Inflammatory macrophage treated with lipopolysaccharide for 4 hours (primary cell): ENCODE results near the gene VAV2.

Experiments used
- DNase-seq: peaks from one replicate; pipeline ENCODE4 v3.0.0-alpha.2; 2020

Gene VAV2

GRCh38 chr9:133715866-133716563 lies 276.1 kb downstream of the VAV2 start:
- no peak for DNase-seq

- no peak for DNase-seq
Measured at GRCh38 chr9:133715295-133715865, 276.7 kb downstream of the VAV2 start.

- DNase-seq = no peak
Measured at GRCh38 chr9:133714606-133715294, 277.4 kb downstream of the VAV2 start.

DNA sequence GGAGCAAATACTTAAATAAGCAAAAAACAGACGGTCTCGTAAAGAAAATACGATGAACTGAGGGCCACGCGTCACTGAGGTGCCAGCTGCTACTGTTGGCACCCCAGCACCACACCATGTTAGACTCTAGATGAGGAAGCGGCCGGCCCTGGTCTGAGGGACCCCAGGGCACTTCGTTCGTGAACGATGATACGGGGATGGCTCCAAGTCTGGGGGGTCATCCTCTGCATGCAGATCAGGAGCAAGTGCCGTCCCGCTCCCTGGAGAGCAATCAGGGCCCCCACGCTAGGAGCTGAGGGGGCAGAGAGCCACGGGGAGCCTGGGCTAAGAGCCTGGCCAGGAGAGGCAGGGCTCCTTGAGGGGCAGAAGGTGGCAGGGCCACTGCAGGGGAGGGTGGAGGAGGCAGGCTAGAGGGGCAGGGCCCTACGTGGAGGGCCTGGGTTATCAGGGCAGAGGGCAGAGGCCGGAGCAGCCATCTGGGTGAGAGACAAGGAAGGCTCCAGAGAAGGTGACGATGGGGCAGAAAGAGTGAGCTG lies 278.1 kb downstream of the VAV2 start:
- DNase-seq = no peak

- DNase-seq = no peak
Measured at GRCh38 chr9:133713150-133713959, 278.8 kb downstream of the VAV2 start.

GRCh38 chr9:133712221-133713100 lies 279.7 kb downstream of the VAV2 start:
- DNase-seq = no peak
